ENCODE results near the gene RIMS1. TPM values are rescaled to one million over a fixed set of nuclear protein-coding genes. Genes with fewer than 3 reads are reported as not detected.

Gene RIMS1
- total RNA-seq, 1 donor from 2014 or later, result 6.3 TPM

DNA sequence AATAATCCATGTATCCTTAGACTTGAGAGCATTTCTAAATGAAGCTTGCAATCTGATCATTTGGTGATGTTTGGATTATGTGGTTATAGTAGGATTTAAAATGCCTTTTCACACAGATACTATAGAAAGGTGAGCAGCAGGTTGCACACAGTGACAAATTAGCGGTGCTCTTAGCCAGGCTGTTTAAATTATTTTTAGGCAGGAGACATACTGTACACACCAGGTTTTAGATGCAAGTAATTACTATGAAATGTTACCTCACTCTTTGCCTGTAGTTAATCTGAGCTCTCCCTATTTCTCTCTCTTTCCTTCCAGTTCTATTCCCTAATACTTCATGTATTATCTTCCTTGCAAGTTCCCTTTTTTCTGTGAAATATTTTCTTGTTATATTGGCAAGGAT is 191.7 kb downstream of the RIMS1 start:
- H3K27ac Mint-ChIP-seq, result no peak overlapping the region
- H3K36me3 Mint-ChIP-seq, result no peaks in the 10 kb centered on the region
- no peak for DNase-seq (ENCODE audit: low spot score in 2 of 2, unreplicated experiment in 2 of 2)
- H3K9me3 Mint-ChIP-seq, result no peaks in the 10 kb centered on the region
- TF ChIP-seq, protein P1, sequence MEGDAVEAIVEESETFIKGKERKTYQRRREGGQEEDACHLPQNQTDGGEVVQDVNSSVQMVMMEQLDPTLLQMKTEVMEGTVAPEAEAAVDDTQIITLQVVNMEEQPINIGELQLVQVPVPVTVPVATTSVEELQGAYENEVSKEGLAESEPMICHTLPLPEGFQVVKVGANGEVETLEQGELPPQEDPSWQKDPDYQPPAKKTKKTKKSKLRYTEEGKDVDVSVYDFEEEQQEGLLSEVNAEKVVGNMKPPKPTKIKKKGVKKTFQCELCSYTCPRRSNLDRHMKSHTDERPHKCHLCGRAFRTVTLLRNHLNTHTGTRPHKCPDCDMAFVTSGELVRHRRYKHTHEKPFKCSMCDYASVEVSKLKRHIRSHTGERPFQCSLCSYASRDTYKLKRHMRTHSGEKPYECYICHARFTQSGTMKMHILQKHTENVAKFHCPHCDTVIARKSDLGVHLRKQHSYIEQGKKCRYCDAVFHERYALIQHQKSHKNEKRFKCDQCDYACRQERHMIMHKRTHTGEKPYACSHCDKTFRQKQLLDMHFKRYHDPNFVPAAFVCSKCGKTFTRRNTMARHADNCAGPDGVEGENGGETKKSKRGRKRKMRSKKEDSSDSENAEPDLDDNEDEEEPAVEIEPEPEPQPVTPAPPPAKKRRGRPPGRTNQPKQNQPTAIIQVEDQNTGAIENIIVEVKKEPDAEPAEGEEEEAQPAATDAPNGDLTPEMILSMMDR (IDR thresholded peaks at IDR 0.05; ENCODE audit: unreplicated experiment), result no peak
- no peaks in the 10 kb centered on the region for H3K4me1 Mint-ChIP-seq
- H3K4me3 Mint-ChIP-seq, result no peak overlapping the region
- H3K27me3 Mint-ChIP-seq (ENCODE audit: low read depth), result peaks cover 2% of the 10 kb centered on the region

DNA sequence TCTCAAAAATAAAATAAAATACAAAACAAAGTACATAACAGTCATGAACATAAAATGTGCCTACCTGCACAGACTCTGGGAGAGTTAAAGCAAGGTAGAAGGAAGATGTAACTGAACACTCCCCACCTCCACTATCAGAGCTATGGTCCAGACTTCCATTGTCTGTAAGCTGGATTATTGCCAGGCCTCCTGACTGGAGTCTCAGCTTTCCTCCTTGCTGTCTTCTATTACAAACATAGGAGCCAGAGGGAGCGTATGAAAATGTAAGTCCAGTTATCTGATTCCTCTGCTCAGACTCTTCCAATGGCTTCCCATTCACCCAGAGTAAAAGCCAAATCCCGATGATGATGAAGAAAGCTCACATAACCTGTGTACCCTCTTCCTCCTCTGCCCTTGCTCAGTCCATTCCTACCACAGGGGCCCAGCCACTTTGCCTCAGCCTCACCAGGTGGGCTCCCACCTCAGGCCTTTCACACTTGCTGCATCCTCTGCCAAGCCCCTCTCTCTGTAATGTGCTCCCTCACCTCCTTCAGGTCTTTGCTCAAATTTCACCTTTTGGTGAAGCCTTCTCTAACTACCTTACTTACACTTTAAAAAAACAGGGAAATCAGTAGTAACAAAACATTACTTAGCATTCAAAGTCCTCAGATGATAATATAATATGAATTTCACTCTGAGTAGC is 194.1 kb downstream of the RIMS1 start:
- no peak overlapping the region for H3K27ac Mint-ChIP-seq

DNA sequence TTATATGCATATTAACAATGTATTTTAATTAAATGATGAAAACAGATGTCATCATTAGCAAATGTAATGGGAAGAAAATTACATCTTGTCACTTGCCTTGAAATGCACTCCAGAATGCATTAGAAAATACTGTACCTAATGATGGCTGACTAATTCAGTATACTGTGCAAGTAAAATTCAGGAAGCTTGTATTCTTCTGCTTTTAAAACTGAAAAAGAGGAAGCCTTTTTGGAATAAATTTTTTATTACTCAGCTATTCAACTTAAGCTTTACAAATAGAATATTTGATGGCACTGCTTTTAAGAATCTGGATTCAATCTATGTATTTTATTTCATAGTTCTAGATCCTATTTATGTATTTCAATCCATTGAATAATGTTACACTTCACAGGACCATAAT is 195.5 kb downstream of the RIMS1 start:
- Mint-ChIP-seq H3K36me3 (no peaks in the 10 kb centered on the region), H3K4me3 (no peak overlapping the region), H3K27me3 (ENCODE audit: low read depth) (peaks cover 7% of the 10 kb centered on the region), H3K27ac (no peak overlapping the region), H3K9me3 (no peaks in the 10 kb centered on the region), H3K4me1 (no peaks in the 10 kb centered on the region)
- no peak for DNase-seq (ENCODE audit: low spot score in 2 of 2, unreplicated experiment in 2 of 2)
- TF ChIP-seq, protein P1 (IDR thresholded peaks at IDR 0.05; ENCODE audit: unreplicated experiment), result no peak

More for the DNA sequence above, 194.1 kb downstream of the RIMS1 start:
- Mint-ChIP-seq H3K9me3 (no peaks in the 10 kb centered on the region), H3K4me1 (no peaks in the 10 kb centered on the region), H3K36me3 (no peaks in the 10 kb centered on the region), H3K27me3 (ENCODE audit: low read depth) (no peaks in the 10 kb centered on the region), H3K4me3 (no peak overlapping the region)
- DNase-seq (ENCODE audit: low spot score in 2 of 2, unreplicated experiment in 2 of 2), result no peak
- TF ChIP-seq, protein P1 (IDR thresholded peaks at IDR 0.05; ENCODE audit: unreplicated experiment), result no peak

DNA sequence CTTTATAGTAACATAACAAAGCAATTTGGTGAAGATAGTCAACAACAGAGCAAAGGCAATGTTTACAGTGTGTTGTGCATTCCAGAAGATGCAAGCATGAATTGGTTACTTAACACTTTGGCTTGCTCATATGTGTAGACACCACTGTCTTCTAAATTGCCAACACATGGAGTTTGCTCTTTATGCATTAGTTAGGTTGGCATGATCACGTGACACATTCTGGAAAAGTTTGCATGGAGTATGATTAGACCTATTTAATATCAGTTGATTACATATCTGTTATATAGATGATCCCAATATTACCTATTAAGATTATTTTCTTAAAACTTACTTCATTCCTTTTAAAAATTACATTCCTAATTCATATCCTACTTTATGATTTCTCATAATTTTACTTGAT is 197.6 kb downstream of the RIMS1 start:
- Mint-ChIP-seq H3K4me1 (no peaks in the 10 kb centered on the region), H3K4me3 (no peak overlapping the region), H3K36me3 (no peaks in the 10 kb centered on the region), H3K27me3 (ENCODE audit: low read depth) (peaks cover 7% of the 10 kb centered on the region), H3K9me3 (no peaks in the 10 kb centered on the region), H3K27ac (no peak overlapping the region)
- TF ChIP-seq, protein P1 (IDR thresholded peaks at IDR 0.05; ENCODE audit: unreplicated experiment), result no peak
- no peak for DNase-seq (ENCODE audit: low spot score in 2 of 2, unreplicated experiment in 2 of 2)

DNA sequence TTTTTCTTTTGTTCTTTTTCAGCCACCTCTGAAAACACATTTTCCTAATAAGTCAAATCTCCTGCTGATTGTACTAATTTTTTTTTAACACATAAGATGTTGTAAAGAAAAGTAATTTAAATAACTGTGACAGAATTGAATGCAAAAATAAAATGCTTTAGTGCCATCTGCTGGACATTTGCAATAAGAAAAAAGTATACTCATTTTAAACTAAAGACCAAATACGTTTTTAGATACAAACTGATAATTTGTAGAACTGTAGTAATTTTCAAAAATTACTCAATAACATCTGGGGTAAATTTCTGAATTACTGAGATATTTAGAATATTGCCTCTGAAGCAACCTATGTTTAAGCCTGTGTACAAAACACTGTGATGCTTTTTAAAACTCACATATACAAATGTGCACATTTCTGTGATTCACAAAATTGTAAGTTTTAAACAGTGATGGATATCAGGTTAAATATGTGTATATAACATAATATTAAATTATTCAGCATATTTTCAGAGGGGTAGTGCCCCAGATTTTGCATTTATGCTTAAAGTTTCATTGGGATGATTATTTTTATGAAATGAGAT is 198.7 kb downstream of the RIMS1 start:
- Mint-ChIP-seq H3K27me3 (ENCODE audit: low read depth) (peaks cover 7% of the 10 kb centered on the region), H3K36me3 (no peaks in the 10 kb centered on the region), H3K4me1 (no peaks in the 10 kb centered on the region), H3K4me3 (no peak overlapping the region), H3K27ac (no peak overlapping the region), H3K9me3 (no peaks in the 10 kb centered on the region)
- DNase-seq (ENCODE audit: low spot score in 2 of 2, unreplicated experiment in 2 of 2), result no peak
- TF ChIP-seq, protein P1 (IDR thresholded peaks at IDR 0.05; ENCODE audit: unreplicated experiment), result peak; percentile 74

Data from mesothelial cell of epicardium (in vitro differentiated cells).